ENCODE results near the gene SLC4A9. TPM values are rescaled to one million over a fixed set of nuclear protein-coding genes. Genes with fewer than 3 reads are reported as not detected.

SLC4A9 gene
- total RNA-seq, 2 donors from 2014 or later = not detected

- H3K4me1 ChIP-seq (replicated peaks) = no peaks in the 10 kb centered on the region
- H3K27me3 ChIP-seq (replicated peaks; ENCODE audit: insufficient read depth) = no peaks in the 10 kb centered on the region
- H3K4me3 ChIP-seq = no peak overlapping the region
- no peaks in the 10 kb centered on the region for H3K36me3 ChIP-seq
- no peak overlapping the region for H3K27ac ChIP-seq
- WGBS = 77% methylated on average over 7 of the region's 7 CpGs
- intact Hi-C loops (cut with DNase I) = no loop called here
- TF ChIP-seq POLR2AphosphoS5 (IDR thresholded peaks at IDR 0.05) (no peak), CTCF (IDR thresholded peaks at IDR 0.05) (no peak), POLR2A (IDR thresholded peaks at IDR 0.05) (no peak)
- no peak for DNase-seq (ENCODE audit: low spot score)
- H3K9me3 ChIP-seq = no peaks in the 10 kb centered on the region
Measured at GRCh38 chr5:140355546-140355945, 4.4 kb upstream of the SLC4A9 start.

- no peak for TF ChIP-seq POLR2A (IDR thresholded peaks at IDR 0.05)
- intact Hi-C loops (cut with DNase I) = loop anchor here (2.0 kb wide), 1 partner anchor 112 kb away; no protein-coding TSS in a partner anchor
- no peak for DNase-seq (ENCODE audit: low spot score)
- H3K36me3 ChIP-seq = no peaks in the 10 kb centered on the region
- H3K9me3 ChIP-seq = no peaks in the 10 kb centered on the region
- H3K27me3 ChIP-seq (replicated peaks; ENCODE audit: insufficient read depth) = no peaks in the 10 kb centered on the region
- H3K27ac ChIP-seq = no peak overlapping the region
- no peak overlapping the region for H3K4me3 ChIP-seq
- 42% methylated on average over 10 of the region's 10 CpGs for WGBS
- no peaks in the 10 kb centered on the region for H3K4me1 ChIP-seq (replicated peaks)
Measured at GRCh38 chr5:140356853-140357725, 2.9 kb upstream of the SLC4A9 start.

GRCh38 chr5:140357726-140358093, 2.3 kb upstream of the SLC4A9 start:
- no peak overlapping the region for H3K4me3 ChIP-seq
- peak; percentile 81 for DNase-seq (ENCODE audit: low spot score)
- 2% methylated on average over 18 of the region's 18 CpGs for WGBS

GRCh38 chr5:140358738-140359310, 1.2 kb upstream of the SLC4A9 start:
- Histone ChIP-seq H3K9me3 (no peaks in the 10 kb centered on the region), H3K4me1 (replicated peaks) (no peaks in the 10 kb centered on the region), H3K4me3 (no peak overlapping the region), H3K27me3 (replicated peaks; ENCODE audit: insufficient read depth) (no peaks in the 10 kb centered on the region), H3K36me3 (no peaks in the 10 kb centered on the region), H3K27ac (no peak overlapping the region)
- TF ChIP-seq CTCF (IDR thresholded peaks at IDR 0.05) (peak in 2 of 4 experiments; percentile 3 to 15), POLR2A (IDR thresholded peaks at IDR 0.05) (no peak), POLR2AphosphoS5 (IDR thresholded peaks at IDR 0.05) (no peak)
- DNase-seq (ENCODE audit: low spot score) = no peak
- 84% methylated on average over 4 of the region's 4 CpGs for WGBS
- intact Hi-C loops (cut with DNase I) = no loop called here

More at GRCh38 chr5:140357726-140358093, 2.3 kb upstream of the SLC4A9 start:
- Histone ChIP-seq H3K4me1 (replicated peaks) (no peaks in the 10 kb centered on the region), H3K9me3 (no peaks in the 10 kb centered on the region), H3K27ac (no peak overlapping the region), H3K36me3 (no peaks in the 10 kb centered on the region), H3K27me3 (replicated peaks; ENCODE audit: insufficient read depth) (no peaks in the 10 kb centered on the region)
- intact Hi-C loops (cut with DNase I) = loop anchor here (2.0 kb wide), 1 partner anchor 113 kb away; no protein-coding TSS in a partner anchor
- TF ChIP-seq POLR2A (IDR thresholded peaks at IDR 0.05) = no peak
- peak; percentile 68 for TF ChIP-seq POLR2AphosphoS5 (IDR thresholded peaks at IDR 0.05)
- peak; percentile 78 to 95 (median 87) for TF ChIP-seq CTCF (IDR thresholded peaks at IDR 0.05)

GRCh38 chr5:140360681-140361479, 886 bp downstream of the SLC4A9 start:
- intact Hi-C loops (cut with DNase I) = no loop called here
- Histone ChIP-seq H3K4me3 (no peak overlapping the region), H3K9me3 (no peaks in the 10 kb centered on the region), H3K36me3 (no peaks in the 10 kb centered on the region), H3K27me3 (replicated peaks; ENCODE audit: insufficient read depth) (no peaks in the 10 kb centered on the region), H3K27ac (no peak overlapping the region), H3K4me1 (replicated peaks) (no peaks in the 10 kb centered on the region)
- TF ChIP-seq POLR2A (IDR thresholded peaks at IDR 0.05) = no peak
- TF ChIP-seq POLR2AphosphoS5 (IDR thresholded peaks at IDR 0.05) = no peak
- TF ChIP-seq CTCF (IDR thresholded peaks at IDR 0.05) = no peak
- WGBS = 81% methylated on average over 7 of the region's 7 CpGs
- no peak for DNase-seq (ENCODE audit: low spot score)

Data from prostate gland (tissue), 2 donors.